ENCODE measurements around the gene CASP8.

Gene CASP8

DNA sequence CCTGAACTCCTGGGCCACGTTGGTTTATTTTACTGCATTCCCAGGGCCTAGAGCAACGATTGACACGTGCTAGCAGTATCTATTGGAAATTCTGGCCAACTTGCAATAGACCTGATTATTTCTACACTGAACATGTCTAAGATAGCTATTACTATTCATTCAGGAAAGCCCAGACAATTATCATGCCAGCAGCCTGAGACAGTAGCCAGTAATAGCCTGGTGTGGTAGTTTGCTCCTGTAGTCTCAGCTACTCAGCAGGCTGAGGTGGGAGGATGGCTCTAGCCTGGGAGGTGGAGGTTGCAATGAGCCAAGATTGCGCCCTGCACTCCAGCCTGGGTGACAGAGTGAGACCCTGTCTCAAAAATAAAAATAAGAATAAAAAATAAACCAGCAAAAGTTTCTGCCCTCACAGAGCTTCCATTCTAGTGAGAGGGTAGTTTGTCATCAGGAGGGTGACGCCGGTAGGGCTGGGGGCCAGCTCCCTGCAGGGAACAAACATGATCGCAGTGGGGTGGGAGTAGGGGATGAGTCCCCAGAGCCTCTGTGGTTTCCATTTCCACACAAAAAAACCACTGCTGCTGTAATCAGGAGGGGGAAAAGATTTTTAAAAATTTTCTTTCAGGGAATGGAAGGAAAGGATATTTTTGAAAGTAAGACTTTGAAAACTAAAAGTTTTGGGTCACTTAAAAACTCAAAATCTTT lies 4.3 kb downstream of the CASP8 start:
- no peaks in the 10 kb centered on the region for H3K36me3 ChIP-seq
- no peaks in the 10 kb centered on the region for H3K9me3 ChIP-seq
- TF ChIP-seq, protein P1, sequence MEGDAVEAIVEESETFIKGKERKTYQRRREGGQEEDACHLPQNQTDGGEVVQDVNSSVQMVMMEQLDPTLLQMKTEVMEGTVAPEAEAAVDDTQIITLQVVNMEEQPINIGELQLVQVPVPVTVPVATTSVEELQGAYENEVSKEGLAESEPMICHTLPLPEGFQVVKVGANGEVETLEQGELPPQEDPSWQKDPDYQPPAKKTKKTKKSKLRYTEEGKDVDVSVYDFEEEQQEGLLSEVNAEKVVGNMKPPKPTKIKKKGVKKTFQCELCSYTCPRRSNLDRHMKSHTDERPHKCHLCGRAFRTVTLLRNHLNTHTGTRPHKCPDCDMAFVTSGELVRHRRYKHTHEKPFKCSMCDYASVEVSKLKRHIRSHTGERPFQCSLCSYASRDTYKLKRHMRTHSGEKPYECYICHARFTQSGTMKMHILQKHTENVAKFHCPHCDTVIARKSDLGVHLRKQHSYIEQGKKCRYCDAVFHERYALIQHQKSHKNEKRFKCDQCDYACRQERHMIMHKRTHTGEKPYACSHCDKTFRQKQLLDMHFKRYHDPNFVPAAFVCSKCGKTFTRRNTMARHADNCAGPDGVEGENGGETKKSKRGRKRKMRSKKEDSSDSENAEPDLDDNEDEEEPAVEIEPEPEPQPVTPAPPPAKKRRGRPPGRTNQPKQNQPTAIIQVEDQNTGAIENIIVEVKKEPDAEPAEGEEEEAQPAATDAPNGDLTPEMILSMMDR (IDR thresholded peaks at IDR 0.05; ENCODE audit: low read depth, low read length) = no peak
- H3K4me1 ChIP-seq = no peaks in the 10 kb centered on the region
- no peak for DNase-seq
- H3K4me3 ChIP-seq (ENCODE audit: low read depth, low read length) = no peak overlapping the region
- H3K27me3 ChIP-seq = no peaks in the 10 kb centered on the region

DNA sequence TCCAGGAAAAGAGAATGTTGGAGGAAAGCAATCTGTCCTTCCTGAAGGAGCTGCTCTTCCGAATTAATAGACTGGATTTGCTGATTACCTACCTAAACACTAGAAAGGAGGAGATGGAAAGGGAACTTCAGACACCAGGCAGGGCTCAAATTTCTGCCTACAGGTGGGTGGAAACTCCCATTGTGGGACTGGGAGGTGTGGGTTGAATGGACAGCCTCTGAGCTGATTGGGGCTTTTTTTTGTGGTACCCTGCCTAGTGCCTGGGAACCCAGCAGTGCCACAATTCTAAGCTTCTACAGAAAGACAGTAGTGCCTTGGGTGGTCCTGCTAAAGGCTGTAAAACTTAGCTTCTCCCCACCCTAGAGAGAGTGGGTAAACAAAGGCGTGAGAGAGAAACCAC lies 6.3 kb downstream of the CASP8 start:
- no peaks in the 10 kb centered on the region for H3K36me3 ChIP-seq
- TF ChIP-seq, protein P1 (IDR thresholded peaks at IDR 0.05; ENCODE audit: low read depth, low read length) = no peak
- no peaks in the 10 kb centered on the region for H3K9me3 ChIP-seq

DNA sequence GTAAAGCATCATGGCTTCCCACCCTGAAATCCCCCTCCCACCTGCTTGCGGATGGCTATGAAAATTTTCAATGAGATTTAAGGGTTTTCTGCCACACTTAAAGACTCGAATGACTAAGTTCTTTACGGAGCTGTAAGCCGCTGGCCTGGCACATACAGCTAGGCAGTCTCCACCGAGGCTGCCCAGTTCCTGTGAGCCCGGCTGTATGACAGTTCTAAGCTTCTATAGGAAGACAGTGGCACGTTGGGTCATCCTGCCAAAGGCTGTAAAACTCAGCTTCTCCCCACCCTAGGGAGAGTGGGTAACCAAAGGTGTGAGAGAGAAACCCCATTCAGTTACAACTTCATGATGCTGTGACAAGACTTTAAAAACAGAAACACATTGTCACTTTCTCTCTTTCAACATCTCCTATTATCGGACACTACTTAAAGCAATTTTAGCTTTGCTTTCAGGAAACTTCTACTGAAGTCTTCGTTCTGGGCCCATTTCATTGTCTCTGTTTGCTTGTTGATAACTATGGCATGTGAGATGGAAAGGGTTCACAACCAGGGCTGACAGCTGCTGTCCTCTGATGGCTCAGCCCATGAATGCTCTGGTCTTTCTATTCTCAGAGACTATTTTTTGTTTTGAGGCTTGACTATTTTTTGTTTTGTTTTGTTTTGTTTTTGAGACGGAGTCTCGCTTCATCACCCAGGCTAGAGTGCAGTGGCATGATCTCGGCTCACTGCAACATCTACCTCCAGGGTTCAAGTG lies 7.1 kb downstream of the CASP8 start:
- no peaks in the 10 kb centered on the region for H3K27me3 ChIP-seq
- H3K9me3 ChIP-seq = no peaks in the 10 kb centered on the region
- no peaks in the 10 kb centered on the region for H3K4me1 ChIP-seq
- TF ChIP-seq, protein P1 (IDR thresholded peaks at IDR 0.05; ENCODE audit: low read depth, low read length) = no peak
- no peaks in the 10 kb centered on the region for H3K36me3 ChIP-seq
- DNase-seq = no peak
- H3K4me3 ChIP-seq (ENCODE audit: low read depth, low read length) = no peak overlapping the region

More for the DNA sequence above, 6.3 kb downstream of the CASP8 start:
- no peak overlapping the region for H3K4me3 ChIP-seq (ENCODE audit: low read depth, low read length)
- no peak for DNase-seq
- no peaks in the 10 kb centered on the region for H3K4me1 ChIP-seq
- H3K27me3 ChIP-seq = no peaks in the 10 kb centered on the region

DNA sequence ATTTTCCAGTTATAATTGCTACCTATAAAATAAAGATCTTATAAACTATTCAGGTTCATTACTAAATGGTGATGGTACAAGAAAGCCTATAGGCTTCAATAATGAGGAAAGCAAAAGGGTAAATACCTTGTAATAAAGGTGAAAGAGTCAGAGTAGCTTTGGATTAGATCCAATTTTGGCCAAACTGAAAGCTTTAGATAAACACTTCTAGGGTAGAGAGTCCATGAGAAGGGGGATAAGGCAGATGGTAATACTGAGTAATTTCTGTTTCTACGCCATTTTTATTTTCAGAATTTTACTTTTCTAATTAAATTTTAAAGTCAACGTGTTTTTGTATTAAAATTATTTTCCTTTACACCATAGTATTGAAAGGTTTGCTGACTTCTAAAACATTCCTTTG lies 9.4 kb downstream of the CASP8 start:
- no peak for DNase-seq
- no peaks in the 10 kb centered on the region for H3K4me1 ChIP-seq
- no peaks in the 10 kb centered on the region for H3K27me3 ChIP-seq
- TF ChIP-seq, protein P1 (IDR thresholded peaks at IDR 0.05; ENCODE audit: low read depth, low read length) = no peak
- H3K36me3 ChIP-seq = no peaks in the 10 kb centered on the region
- H3K4me3 ChIP-seq (ENCODE audit: low read depth, low read length) = no peak overlapping the region
- H3K9me3 ChIP-seq = no peaks in the 10 kb centered on the region

DNA sequence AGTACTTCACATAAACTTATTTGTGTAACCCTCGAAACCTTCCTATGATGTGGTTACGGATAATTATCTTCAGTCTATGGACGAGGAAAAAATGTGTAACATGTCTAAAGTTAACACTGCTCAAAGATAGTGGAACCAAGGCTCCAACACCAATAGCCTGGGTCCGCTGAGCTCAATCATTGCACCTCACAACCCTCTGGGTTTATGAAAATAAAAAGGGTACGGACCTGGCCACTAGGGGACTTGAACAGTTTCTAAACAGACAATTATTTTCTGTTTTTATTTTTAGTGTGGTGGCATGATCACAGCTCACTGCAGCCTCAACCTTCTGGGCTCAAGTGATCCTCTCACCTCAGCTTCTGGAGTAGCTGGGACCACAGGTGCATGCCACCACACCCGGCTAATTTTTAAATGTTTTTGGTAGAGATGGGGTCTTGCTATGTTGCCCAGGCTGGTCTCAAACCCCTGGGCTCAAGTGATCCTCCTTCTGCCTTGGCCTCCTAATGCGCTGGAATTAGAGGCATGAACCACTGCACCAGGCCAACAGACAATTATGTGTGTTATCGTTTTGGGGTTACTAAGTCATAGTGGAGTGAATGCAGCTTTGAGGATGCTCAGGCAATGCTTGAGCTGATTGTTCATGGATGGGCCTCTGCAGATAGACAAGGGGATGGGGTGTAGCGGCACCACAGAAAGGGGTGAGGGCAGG lies 10.1 kb downstream of the CASP8 start:
- DNase-seq = no peak
- TF ChIP-seq, protein P1 (IDR thresholded peaks at IDR 0.05; ENCODE audit: low read depth, low read length) = no peak
- Histone ChIP-seq H3K27me3 (no peaks in the 10 kb centered on the region), H3K36me3 (no peaks in the 10 kb centered on the region), H3K9me3 (no peaks in the 10 kb centered on the region), H3K4me3 (ENCODE audit: low read depth, low read length) (no peak overlapping the region), H3K4me1 (no peaks in the 10 kb centered on the region)

Data from BE2C (cell line).